Fibroblast of lung (primary cell): Measurements from ENCODE around the gene ABI3. TPM values are rescaled to one million over a fixed set of nuclear protein-coding genes. Genes with fewer than 3 reads are reported as not detected.

Source experiments
- DNase-seq, 2 donors: peaks; one replicate each; pipeline versions ENCODE4 v3.0.0 to v3.0.0-alpha.2; 2010; ENCODE audit warnings: low read depth in 2 of 2
- H2AFZ ChIP-seq: 2 replicates; pipeline ENCODE4 v1.5.1; 2012; ENCODE audit warnings: low read length, control low read depth, inconsistent platforms
- H3K27ac ChIP-seq: 2 replicates; pipeline ENCODE4 v1.5.1; 2011; ENCODE audit warnings: low read length, control low read depth; ENCODE audit not compliant: insufficient read depth
- H3K27me3 ChIP-seq: 2 replicates; pipeline ENCODE4 v1.5.1; 2011; ENCODE audit warnings: mild to moderate bottlenecking, low read length; ENCODE audit not compliant: control insufficient read depth, insufficient read depth
- H3K36me3 ChIP-seq: 2 replicates; pipeline ENCODE4 v1.5.1; 2011; ENCODE audit warnings: low read length; ENCODE audit not compliant: control insufficient read depth, insufficient read depth
- H3K4me1 ChIP-seq: 2 replicates; pipeline ENCODE4 v1.5.1; 2011; ENCODE audit warnings: low read length; ENCODE audit not compliant: control insufficient read depth, insufficient read depth; ENCODE audit errors: extremely low read depth
- H3K4me2 ChIP-seq: 2 replicates; pipeline ENCODE4 v1.5.1; 2011; ENCODE audit warnings: low read length, control low read depth; ENCODE audit not compliant: insufficient read depth; ENCODE audit errors: extremely low read depth
- H3K4me3 ChIP-seq, 4 experiments: fragments of 200-600 bp in 1 of 4; sonication (generic) in 1 of 4; replicated peaks in 1 of 4; 2 replicates each; pipeline ENCODE4 v1.5.1; 2011 to 2016; ENCODE audit warnings: low read length in 4 of 4, low read depth in 3 of 4, mild to moderate bottlenecking in 3 of 4, control low read depth in 2 of 4, inconsistent platforms in 1 of 4, mixed read lengths in 1 of 4; ENCODE audit not compliant: insufficient read depth in 1 of 4; ENCODE audit errors: control extremely low read depth in 1 of 4
- H3K79me2 ChIP-seq: 2 replicates; pipeline ENCODE4 v1.5.1; 2012; ENCODE audit warnings: mild to moderate bottlenecking, low read length, inconsistent platforms; ENCODE audit not compliant: control insufficient read depth, insufficient read depth
- H3K9ac ChIP-seq: 2 replicates; pipeline ENCODE4 v1.5.1; 2011; ENCODE audit warnings: mild to moderate bottlenecking, low read length, control low read depth; ENCODE audit not compliant: insufficient read depth
- H3K9me3 ChIP-seq: 2 replicates; pipeline ENCODE4 v1.5.1; 2012; ENCODE audit warnings: low read depth, low read length; ENCODE audit not compliant: control insufficient read depth, insufficient read depth
- H4K20me1 ChIP-seq: 2 replicates; pipeline ENCODE4 v1.5.1; 2011; ENCODE audit warnings: low read length; ENCODE audit not compliant: control insufficient read depth, insufficient read depth; ENCODE audit errors: extremely low read depth
- CTCF ChIP-seq, 2 donors: IDR thresholded peaks in 1 of 2; conservative IDR thresholded peaks in 1 of 2; 1 replicate in 1 of 2; 2 replicates in 1 of 2; pipeline ENCODE4 v1.5.1; 2011 to 2012; ENCODE audit warnings: low read length in 2 of 2, control low read depth in 1 of 2, inconsistent platforms in 1 of 2, low read depth in 1 of 2, mild to moderate bottlenecking in 1 of 2
- EZH2 ChIP-seq: IDR thresholded peaks from 2 replicates; pipeline ENCODE4 v1.5.1; 2012; ENCODE audit warnings: low read length, control low read depth, mild to moderate bottlenecking; ENCODE audit errors: missing control alignments
- polyA plus RNA-seq, 2 donors: library from polyadenylated mRNA; depleted of rRNA in 1 of 2; stranded (reverse) in 1 of 2; unstranded in 1 of 2; fragments of >200 nt; gene quantifications; 2 replicates each; pipeline ENCODE4 v1.2.1, GENCODE V29; 2011 to 2012; ENCODE audit warnings: missing spikeins in 1 of 2
- total RNA-seq: library from RNA; depleted of rRNA; stranded (reverse); fragments of >200 nt; gene quantifications from 2 replicates; pipeline ENCODE4 v1.2.1, GENCODE V29; 2014

ABI3 gene
- total and polyA plus RNA-seq, 2 donors (not counting 1 experiment from before 2014, with no cell fraction given), result 1.3 TPM; not detected in 1

- TF ChIP-seq EZH2, result no peak
- TF ChIP-seq CTCF (conservative IDR thresholded peaks at IDR 0.05 in 1 of 2, IDR thresholded peaks at IDR 0.05 in 1 of 2; ENCODE audit: low read depth in 1 of 2, low read length in 2 of 2), result no peak
These were observed 6.6 kb downstream of the ABI3 start for GRCh38 chr17:49216953-49217650.

GRCh38 chr17:49217651-49218413 is 7.3 kb downstream of the ABI3 start:
- no peaks in the 10 kb centered on the region for H3K36me3 ChIP-seq
- no peak overlapping the region for H2AFZ ChIP-seq
- no peak for DNase-seq
- no peaks in the 10 kb centered on the region for H4K20me1 ChIP-seq
- no peaks in the 10 kb centered on the region for H3K4me1 ChIP-seq
- H3K79me2 ChIP-seq, result no peaks in the 10 kb centered on the region
- no peaks in the 10 kb centered on the region for H3K9me3 ChIP-seq
- no peak for TF ChIP-seq CTCF (conservative IDR thresholded peaks at IDR 0.05 in 1 of 2, IDR thresholded peaks at IDR 0.05 in 1 of 2; ENCODE audit: low read depth in 1 of 2, low read length in 2 of 2)
- no peak for TF ChIP-seq EZH2
- no peak overlapping the region for H3K27ac ChIP-seq
- no peak overlapping the region for H3K9ac ChIP-seq
- peaks cover 6% of the 10 kb centered on the region for H3K27me3 ChIP-seq
- no peak overlapping the region for H3K4me3 ChIP-seq
- H3K4me2 ChIP-seq, result no peak overlapping the region

More at GRCh38 chr17:49216953-49217650, 6.6 kb downstream of the ABI3 start:
- peaks cover 3% of the 10 kb centered on the region for H3K27me3 ChIP-seq
- no peaks in the 10 kb centered on the region for H4K20me1 ChIP-seq
- no peaks in the 10 kb centered on the region for H3K4me1 ChIP-seq
- no peak overlapping the region for H3K4me2 ChIP-seq
- no peak overlapping the region for H3K9ac ChIP-seq
- H3K79me2 ChIP-seq, result no peaks in the 10 kb centered on the region
- H2AFZ ChIP-seq, result no peak overlapping the region
- no peaks in the 10 kb centered on the region for H3K9me3 ChIP-seq
- no peaks in the 10 kb centered on the region for H3K36me3 ChIP-seq
- no peak for DNase-seq
- no peak overlapping the region for H3K4me3 ChIP-seq
- H3K27ac ChIP-seq, result no peak overlapping the region
